Measurements from ENCODE around the gene AFG3L2. TPM values are rescaled to one million over a fixed set of nuclear protein-coding genes. Genes with fewer than 3 reads are reported as not detected.

The AFG3L2 gene
- total and polyA plus RNA-seq, 2 experiments from 2014 or later = 44.1 to 60.8 TPM

- H2AFZ ChIP-seq = peak overlapping the region; percentile 67
- peak overlapping the region; percentile 78 for H3K4me2 ChIP-seq
- H3K36me3 ChIP-seq (replicated peaks; ENCODE audit: insufficient read depth, low read depth) = no peaks in the 10 kb centered on the region
- DNase-seq (ENCODE audit: low spot score) = peak; percentile 100
- no peaks in the 10 kb centered on the region for H3K9me2 ChIP-seq (replicated peaks; ENCODE audit: insufficient read depth)
- peaks cover 12% of the 10 kb centered on the region for H3K4me1 ChIP-seq (ENCODE audit: insufficient read depth)
- 1% methylated on average over 18 of the region's 30 CpGs for WGBS (ENCODE audit: low lambda C conversion rate, missing lambda C conversion rate)
- H3K27me3 ChIP-seq = no peaks in the 10 kb centered on the region
- peak overlapping the region; percentile 95 for H3K27ac ChIP-seq
- peaks cover 11% of the 10 kb centered on the region for H4K20me1 ChIP-seq (ENCODE audit: insufficient read depth, poor library complexity, severe bottlenecking)
- H3K79me2 ChIP-seq = peaks cover 39% of the 10 kb centered on the region
- no peaks in the 10 kb centered on the region for H3K9me3 ChIP-seq (ENCODE audit: low read depth)
- H3K4me3 ChIP-seq = peak overlapping the region; percentile 24
- no peak for TF ChIP-seq CTCF (IDR thresholded peaks at IDR 0.05; ENCODE audit: poor library complexity)
- TF ChIP-seq EZH2 (IDR thresholded peaks at IDR 0.05; ENCODE audit: borderline replicate concordance) = no peak
- TF ChIP-seq EZH2phosphoT487 (IDR thresholded peaks at IDR 0.05; ENCODE audit: low read depth, severe bottlenecking, unreplicated experiment) = no peak
Observed at GRCh38 chr18:12377556-12378197, 650 bp upstream of the AFG3L2 start.

GRCh38 chr18:12376034-12376753 is 833 bp downstream of the AFG3L2 start:
- H3K4me1 ChIP-seq (ENCODE audit: insufficient read depth) = peaks cover 22% of the 10 kb centered on the region
- peak overlapping the region; percentile 76 for H3K4me3 ChIP-seq
- no peaks in the 10 kb centered on the region for H3K36me3 ChIP-seq (replicated peaks; ENCODE audit: insufficient read depth, low read depth)
- H3K27me3 ChIP-seq = no peaks in the 10 kb centered on the region
- WGBS (ENCODE audit: low lambda C conversion rate, missing lambda C conversion rate) = 10% methylated on average over 42 of the region's 42 CpGs
- H3K9me2 ChIP-seq (replicated peaks; ENCODE audit: insufficient read depth) = no peaks in the 10 kb centered on the region
- H4K20me1 ChIP-seq (ENCODE audit: insufficient read depth, poor library complexity, severe bottlenecking) = peaks cover 25% of the 10 kb centered on the region
- peak overlapping the region; percentile 99 for H3K27ac ChIP-seq
- peak overlapping the region; percentile 50 for H2AFZ ChIP-seq
- H3K79me2 ChIP-seq = peaks cover 54% of the 10 kb centered on the region
- H3K4me2 ChIP-seq = peak overlapping the region; percentile 96
- TF ChIP-seq CTCF (IDR thresholded peaks at IDR 0.05; ENCODE audit: poor library complexity) (no peak), EZH2phosphoT487 (IDR thresholded peaks at IDR 0.05; ENCODE audit: low read depth, severe bottlenecking, unreplicated experiment) (no peak), EZH2 (IDR thresholded peaks at IDR 0.05; ENCODE audit: borderline replicate concordance) (no peak)
- H3K9me3 ChIP-seq (ENCODE audit: low read depth) = no peaks in the 10 kb centered on the region
- DNase-seq (ENCODE audit: low spot score) = peak; percentile 39

GRCh38 chr18:12374401-12374800 is 2.6 kb downstream of the AFG3L2 start:
- no peak overlapping the region for H3K4me3 ChIP-seq
- no peak overlapping the region for H3K27ac ChIP-seq
- no peaks in the 10 kb centered on the region for H3K36me3 ChIP-seq (replicated peaks; ENCODE audit: insufficient read depth, low read depth)
- no peaks in the 10 kb centered on the region for H3K27me3 ChIP-seq
- H3K9me3 ChIP-seq (ENCODE audit: low read depth) = no peaks in the 10 kb centered on the region
- H4K20me1 ChIP-seq (ENCODE audit: insufficient read depth, poor library complexity, severe bottlenecking) = peaks cover 36% of the 10 kb centered on the region
- peaks cover 71% of the 10 kb centered on the region for H3K79me2 ChIP-seq
- peak overlapping the region; percentile 96 for H3K4me2 ChIP-seq
- TF ChIP-seq EZH2phosphoT487 (IDR thresholded peaks at IDR 0.05; ENCODE audit: low read depth, severe bottlenecking, unreplicated experiment) (no peak), EZH2 (IDR thresholded peaks at IDR 0.05; ENCODE audit: borderline replicate concordance) (no peak), CTCF (IDR thresholded peaks at IDR 0.05; ENCODE audit: poor library complexity) (no peak)
- no peak overlapping the region for H2AFZ ChIP-seq
- DNase-seq (ENCODE audit: low spot score) = no peak
- H3K4me1 ChIP-seq (ENCODE audit: insufficient read depth) = peaks cover 22% of the 10 kb centered on the region
- no peaks in the 10 kb centered on the region for H3K9me2 ChIP-seq (replicated peaks; ENCODE audit: insufficient read depth)
- 89% methylated on average over 6 of the region's 6 CpGs for WGBS (ENCODE audit: low lambda C conversion rate, missing lambda C conversion rate)
